GM23338 (cell line): ENCODE data around the gene CENPT.

ENCODE experiments used
- CREB1 ChIP-seq: fragments of 250-450 bp; sonication (Bioruptor Pico); IDR thresholded peaks from 2 replicates; pipeline ENCODE4 v1.5.0; 2020; ENCODE audit warnings: low read depth, mild to moderate bottlenecking, moderate library complexity
- CTCF ChIP-seq, 2 experiments: fragments of 200-600 bp in 1 of 2; sonication (generic) in 1 of 2; conservative IDR thresholded peaks; 2 replicates each; pipeline versions ENCODE4 v1.5.1 to v1.6.1; 2016 to 2017; ENCODE audit warnings: antibody characterized with exemption in 2 of 2, low read depth in 2 of 2, mild to moderate bottlenecking in 2 of 2, moderate library complexity in 1 of 2
- EZH2 ChIP-seq: fragments of 200-600 bp; sonication (generic); IDR thresholded peaks from one replicate; pipeline ENCODE4 v1.8.0; 2017; ENCODE audit warnings: antibody characterized with exemption, mild to moderate bottlenecking, low read depth; ENCODE audit not compliant: unreplicated experiment
- EZH2phosphoT487 ChIP-seq: fragments of 200-600 bp; sonication (generic); IDR thresholded peaks from one replicate; pipeline ENCODE4 v1.8.1; 2018; ENCODE audit warnings: antibody characterized with exemption; ENCODE audit not compliant: unreplicated experiment
- JUNB ChIP-seq: IDR thresholded peaks from one replicate; pipeline ENCODE4 v1.6.1; 2016; ENCODE audit warnings: antibody characterized with exemption; ENCODE audit not compliant: unreplicated experiment
- NANOG ChIP-seq: IDR thresholded peaks from 2 replicates; pipeline ENCODE4 v1.6.1; 2016; ENCODE audit warnings: antibody characterized with exemption, borderline replicate concordance
- POLR2AphosphoS5 ChIP-seq: IDR thresholded peaks from 2 replicates; pipeline ENCODE4 v1.6.1; 2016; ENCODE audit warnings: antibody characterized with exemption, low read depth
- REST ChIP-seq: IDR thresholded peaks from one replicate; pipeline ENCODE4 v1.6.1; 2018; ENCODE audit warnings: antibody characterized with exemption; ENCODE audit not compliant: unreplicated experiment
- STAT1 ChIP-seq: IDR thresholded peaks from one replicate; pipeline ENCODE4 v1.6.1; 2016; ENCODE audit warnings: antibody characterized with exemption; ENCODE audit not compliant: unreplicated experiment
- ZNF462 ChIP-seq: fragments of 250-450 bp; sonication (Bioruptor Pico); IDR thresholded peaks from 2 replicates; pipeline ENCODE4 v1.5.0; 2020; ENCODE audit warnings: mild to moderate bottlenecking, moderate library complexity

GRCh38 chr16:67869653-67870052, 22.2 kb upstream of the CENPT start:
- TF ChIP-seq CTCF (conservative IDR thresholded peaks at IDR 0.05; ENCODE audit: low read depth in 2 of 2) (no peak), CREB1 (CRISPR knock-in tag) (no peak), REST (no peak), POLR2AphosphoS5 (no peak), EZH2 (no peak), EZH2phosphoT487 (no peak), STAT1 (no peak), NANOG (no peak), JUNB (no peak), ZNF462 (CRISPR knock-in tag) (no peak)
